Neuronal stem cell (in vitro differentiated cells): ENCODE data around the gene PLCL2.

Source experiments
- DNase-seq: peaks from one replicate; pipeline ENCODE4 v3.0.0-alpha.2; 2013; ENCODE audit warnings: low spot score
- H2AFZ ChIP-seq: one replicate; pipeline ENCODE4 v1.6.1; 2013; ENCODE audit warnings: mild to moderate bottlenecking, low read length, inconsistent platforms
- H2AK5ac ChIP-seq: 2 replicates; pipeline ENCODE4 v1.6.1; 2013; ENCODE audit warnings: low read depth, mild to moderate bottlenecking, inconsistent platforms, low read length, moderate library complexity, mixed read lengths
- H2BK120ac ChIP-seq: 2 replicates; pipeline ENCODE4 v1.6.1; 2013; ENCODE audit warnings: low read depth, mild to moderate bottlenecking, inconsistent platforms, low read length, moderate library complexity, mixed read lengths
- H2BK12ac ChIP-seq: one replicate; pipeline ENCODE4 v1.6.1; 2013; ENCODE audit warnings: low read length, inconsistent platforms
- H2BK15ac ChIP-seq: 2 replicates; pipeline ENCODE4 v1.6.1; 2013; ENCODE audit warnings: mild to moderate bottlenecking, low read length, inconsistent platforms, mixed read lengths
- H2BK5ac ChIP-seq: one replicate; pipeline ENCODE4 v1.6.1; 2013; ENCODE audit warnings: inconsistent platforms, mild to moderate bottlenecking, low read length, moderate library complexity
- H3K14ac ChIP-seq: one replicate; pipeline ENCODE4 v1.6.1; 2013; ENCODE audit warnings: low read length, inconsistent platforms
- H3K18ac ChIP-seq: 2 replicates; pipeline ENCODE4 v1.6.1; 2013; ENCODE audit warnings: low read length, inconsistent platforms
- H3K23ac ChIP-seq: 2 replicates; pipeline ENCODE4 v1.6.1; 2013; ENCODE audit warnings: low read depth, mild to moderate bottlenecking, mixed read lengths, low read length, inconsistent platforms; ENCODE audit not compliant: poor library complexity
- H3K27ac ChIP-seq: replicated peaks from 3 replicates; pipeline ENCODE4 v1.5.1; 2013; ENCODE audit warnings: low read length, inconsistent platforms
- H3K27me3 ChIP-seq, 3 experiments: 2 replicates each; pipeline ENCODE4 v1.6.1; 2013; ENCODE audit warnings: low read length in 3 of 3, mild to moderate bottlenecking in 2 of 3, inconsistent platforms in 1 of 3, low read depth in 1 of 3, mixed read lengths in 1 of 3, moderate library complexity in 1 of 3; ENCODE audit not compliant: control insufficient read depth in 3 of 3, insufficient read depth in 3 of 3
- H3K36me3 ChIP-seq, 2 donors: replicated peaks in 1 of 2; 2 replicates each; pipeline ENCODE4 v1.6.1; 2013; ENCODE audit warnings: low read length in 2 of 2; ENCODE audit not compliant: control insufficient read depth in 2 of 2, insufficient read depth in 2 of 2
- H3K4ac ChIP-seq: 2 replicates; pipeline ENCODE4 v1.6.1; 2013; ENCODE audit warnings: inconsistent platforms, mild to moderate bottlenecking, low read length, moderate library complexity
- H3K4me1 ChIP-seq, 2 donors: 1 replicate in 1 of 2; 2 replicates in 1 of 2; pipeline ENCODE4 v1.6.1; 2013; ENCODE audit warnings: low read length in 2 of 2, low read depth in 1 of 2; ENCODE audit not compliant: control insufficient read depth in 2 of 2, insufficient read depth in 1 of 2
- H3K4me2 ChIP-seq: one replicate; pipeline ENCODE4 v1.6.1; 2013; ENCODE audit warnings: mild to moderate bottlenecking, low read length, inconsistent platforms; ENCODE audit not compliant: insufficient read depth, poor library complexity, severe bottlenecking
- H3K4me3 ChIP-seq, 2 donors: 2 replicates each; pipeline ENCODE4 v1.5.1; 2013; ENCODE audit warnings: low read length in 2 of 2, mild to moderate bottlenecking in 2 of 2, inconsistent platforms in 1 of 2, moderate library complexity in 1 of 2
- H3K79me1 ChIP-seq: one replicate; pipeline ENCODE4 v1.6.1; 2013; ENCODE audit warnings: low read depth, mild to moderate bottlenecking, inconsistent platforms, low read length, moderate library complexity
- H3K9ac ChIP-seq: one replicate; pipeline ENCODE4 v1.6.1; 2013; ENCODE audit warnings: mild to moderate bottlenecking, low read depth, low read length, inconsistent platforms; ENCODE audit not compliant: poor library complexity
- H3K9me3 ChIP-seq, 2 donors: replicated peaks in 1 of 2; 2 replicates each; pipeline versions ENCODE3 to v1.6.1; 2013; ENCODE audit warnings: low read length in 2 of 2, mild to moderate bottlenecking in 2 of 2, inconsistent platforms in 1 of 2, low read depth in 1 of 2, mixed read lengths in 1 of 2, moderate library complexity in 1 of 2; ENCODE audit not compliant: control insufficient read depth in 2 of 2, insufficient read depth in 1 of 2
- H4K8ac ChIP-seq: one replicate; pipeline ENCODE4 v1.6.1; 2013; ENCODE audit warnings: low read depth, mild to moderate bottlenecking, inconsistent platforms, low read length, moderate library complexity
- H4K91ac ChIP-seq: one replicate; pipeline ENCODE4 v1.6.1; 2013; ENCODE audit warnings: low read length, low read depth, mild to moderate bottlenecking, inconsistent platforms; ENCODE audit not compliant: poor library complexity
- WGBS, 2 donors: extraction: QIAGEN DNeasy Blood & Tissue Kit; methylation state at CpG; one replicate each; pipeline ENCODE4 v1.1.7; 2013; ENCODE audit warnings: missing lambda C conversion rate in 2 of 2, mixed read lengths in 1 of 2; ENCODE audit not compliant: insufficient read length in 2 of 2, insufficient replicate concordance in 1 of 2; ENCODE audit errors: extremely low coverage in 2 of 2; 5-methylcytosine and 5-hydroxymethylcytosine counted together

PLCL2 gene

DNA sequence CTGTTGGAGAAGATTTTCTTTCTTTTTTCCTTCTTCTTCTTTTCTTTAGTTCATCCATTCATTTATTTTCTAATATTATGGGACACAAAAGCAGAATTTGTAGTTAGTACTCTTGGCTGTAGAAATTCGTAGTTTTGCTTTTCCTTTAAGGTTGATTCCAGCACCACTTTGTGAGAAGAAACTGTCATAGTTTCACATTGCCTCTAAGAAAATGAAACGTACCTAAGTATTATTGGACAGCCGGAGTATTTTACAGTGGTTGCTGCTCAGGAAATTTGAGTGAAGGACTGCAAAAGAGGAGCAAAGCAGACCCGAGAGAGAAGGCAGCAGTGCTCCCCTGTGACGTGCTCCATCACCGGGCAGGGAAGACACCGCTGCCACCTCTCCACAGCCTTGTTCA, 48.1 kb downstream of the PLCL2 start:
- Histone ChIP-seq H2BK120ac (no peak overlapping the region), H3K14ac (no peak overlapping the region), H4K8ac (no peak overlapping the region), H3K79me1 (no peaks in the 10 kb centered on the region), H2BK5ac (no peak overlapping the region), H3K4me2 (no peak overlapping the region), H2AK5ac (no peak overlapping the region), H3K18ac (no peak overlapping the region), H3K27me3 (no peaks in the 10 kb centered on the region), H2AFZ (no peak overlapping the region), H3K4me3 (no peak overlapping the region), H3K9me3 (no peaks in the 10 kb centered on the region), H2BK15ac (no peak overlapping the region), H3K23ac (no peak overlapping the region), H3K27ac (no peak overlapping the region), H3K36me3 (no peaks in the 10 kb centered on the region), H4K91ac (no peak overlapping the region), H3K4ac (no peak overlapping the region), H3K9ac (no peak overlapping the region), H2BK12ac (no peak overlapping the region), H3K4me1 (no peaks in the 10 kb centered on the region)
- WGBS, 2 donors: no CpG with 5 or more reads among the region's 7 CpGs
- DNase-seq: no peak

DNA sequence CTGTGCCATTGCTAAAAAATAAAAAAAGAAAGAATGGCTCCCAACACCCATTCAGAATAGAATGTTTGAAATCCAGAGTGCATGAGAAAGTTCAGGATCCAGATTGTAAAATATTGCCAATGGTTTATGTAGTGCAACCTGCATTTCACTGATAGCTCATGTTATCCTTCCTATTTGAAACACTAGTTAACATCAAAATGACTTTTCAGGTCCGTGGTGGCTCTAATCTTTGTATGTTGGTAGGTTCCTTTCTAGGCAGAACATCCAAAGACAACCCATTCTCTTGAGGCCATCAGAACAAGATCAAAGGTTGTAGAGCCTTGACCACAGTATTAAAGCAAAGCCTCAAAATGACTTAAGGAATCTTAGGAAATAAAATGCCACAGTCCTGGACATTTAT, 51.0 kb downstream of the PLCL2 start:
- no CpG with 5 or more reads among the region's 1 CpG for WGBS, 2 donors
- H4K8ac ChIP-seq: no peak overlapping the region

DNA sequence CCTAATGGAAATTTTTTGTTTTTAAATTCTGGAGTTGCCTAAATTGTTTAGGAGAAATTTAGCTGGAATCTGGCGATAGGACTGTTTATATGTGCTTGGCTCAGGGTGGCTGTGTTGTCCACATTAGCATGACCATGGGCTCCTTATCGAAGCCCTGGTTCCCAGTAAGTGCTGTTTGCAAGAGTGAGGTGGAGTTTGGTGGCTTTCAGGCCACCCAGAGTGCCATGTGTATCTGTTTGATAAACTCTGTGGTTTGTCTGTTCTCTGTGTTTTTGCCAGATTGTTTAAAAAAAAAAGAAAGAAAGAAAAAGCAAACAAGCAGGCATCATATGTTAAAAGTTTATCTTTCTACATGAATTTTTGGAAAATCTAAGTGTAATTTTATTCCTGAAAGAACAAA, 51.5 kb downstream of the PLCL2 start:
- Histone ChIP-seq H3K4me1 (peaks cover 4% of the 10 kb centered on the region in 2 donors), H3K36me3 (no peaks in the 10 kb centered on the region), H3K9me3 (no peaks in the 10 kb centered on the region), H2BK12ac (no peak overlapping the region), H4K8ac (no peak overlapping the region), H2BK15ac (no peak overlapping the region), H2BK5ac (no peak overlapping the region), H3K4ac (no peak overlapping the region), H3K27ac (no peak overlapping the region), H3K14ac (no peak overlapping the region), H3K79me1 (no peaks in the 10 kb centered on the region), H2AFZ (no peak overlapping the region), H4K91ac (no peak overlapping the region), H2AK5ac (no peak overlapping the region), H3K23ac (no peak overlapping the region), H2BK120ac (no peak overlapping the region), H3K4me3 (no peak overlapping the region), H3K4me2 (no peak overlapping the region), H3K27me3 (no peaks in the 10 kb centered on the region), H3K9ac (no peak overlapping the region), H3K18ac (no peak overlapping the region)
- no CpG with 5 or more reads among the region's 2 CpGs for whole genome bisulfite sequencing, 2 donors
- DNase-seq: no peak

More for the DNA sequence above, 51.0 kb downstream of the PLCL2 start:
- Histone ChIP-seq H3K4ac (no peak overlapping the region), H2AFZ (no peak overlapping the region), H3K9ac (no peak overlapping the region), H3K4me3 (no peak overlapping the region), H4K91ac (no peak overlapping the region), H2BK12ac (no peak overlapping the region), H3K14ac (no peak overlapping the region), H3K79me1 (no peaks in the 10 kb centered on the region), H2AK5ac (no peak overlapping the region), H2BK15ac (no peak overlapping the region), H3K27me3 (no peaks in the 10 kb centered on the region), H3K4me1 (peaks cover under 1 to 1% of the 10 kb centered on the region in 2 donors), H3K27ac (no peak overlapping the region), H3K23ac (no peak overlapping the region), H3K36me3 (no peaks in the 10 kb centered on the region), H3K18ac (no peak overlapping the region), H3K4me2 (no peak overlapping the region), H2BK120ac (no peak overlapping the region), H3K9me3 (no peaks in the 10 kb centered on the region), H2BK5ac (no peak overlapping the region)
- no peak for DNase-seq

DNA sequence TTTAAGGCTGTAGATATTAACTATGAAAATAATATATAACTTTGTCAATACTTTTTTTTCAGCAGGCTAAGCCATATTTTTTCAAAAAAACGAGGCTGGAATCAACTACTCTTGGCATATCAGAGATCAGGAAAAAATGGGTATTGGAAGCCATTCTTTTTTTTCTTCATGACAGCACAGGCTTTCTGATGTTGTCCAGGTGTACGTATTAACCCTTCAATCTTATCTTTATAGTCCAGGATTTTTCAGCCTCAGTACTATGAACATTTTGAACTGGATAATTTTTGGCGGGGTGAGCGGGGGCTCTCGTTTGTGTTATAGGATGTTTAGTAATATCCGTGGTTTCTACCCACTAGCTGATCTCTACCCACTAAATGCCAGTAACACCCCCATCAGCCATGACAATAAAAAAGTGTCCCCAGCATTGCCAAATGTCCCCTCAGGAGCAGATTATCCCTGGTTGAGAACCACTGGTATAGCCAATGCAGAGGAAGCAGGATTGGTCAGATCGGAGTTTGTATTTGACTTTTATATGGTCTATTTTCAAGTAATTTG, 52.0 kb downstream of the PLCL2 start:
- H3K18ac ChIP-seq: no peak overlapping the region

More for the DNA sequence above, 52.0 kb downstream of the PLCL2 start:
- no peak overlapping the region for H2BK12ac ChIP-seq
- no peak overlapping the region for H2AK5ac ChIP-seq
- DNase-seq: no peak
- no peak overlapping the region for H3K23ac ChIP-seq
- H2AFZ ChIP-seq: no peak overlapping the region
- no peak overlapping the region for H2BK15ac ChIP-seq
- no peak overlapping the region for H4K91ac ChIP-seq
- no peaks in the 10 kb centered on the region for H3K36me3 ChIP-seq
- H3K4me2 ChIP-seq: no peak overlapping the region
- H3K79me1 ChIP-seq: no peaks in the 10 kb centered on the region
- H3K9ac ChIP-seq: no peak overlapping the region
- H2BK5ac ChIP-seq: no peak overlapping the region
- no CpG with 5 or more reads among the region's 7 CpGs for WGBS, 2 donors
- no peak overlapping the region for H3K27ac ChIP-seq
- H3K14ac ChIP-seq: no peak overlapping the region
- no peak overlapping the region for H3K4ac ChIP-seq
- no peak overlapping the region for H3K4me3 ChIP-seq
- no peaks in the 10 kb centered on the region for H3K9me3 ChIP-seq
- no peak overlapping the region for H2BK120ac ChIP-seq
- H3K4me1 ChIP-seq: peaks cover 4% of the 10 kb centered on the region in 2 donors
- no peak overlapping the region for H4K8ac ChIP-seq
- H3K27me3 ChIP-seq: no peaks in the 10 kb centered on the region
